PC-9 (cell line): ENCODE results near the gene ABHD3. TPM values are rescaled to one million over a fixed set of nuclear protein-coding genes. Genes with fewer than 3 reads are reported as not detected.

Experiments used
- BruUV-seq: library from RNA; stranded (reverse); fragments of 400-500 nt; replicated peaks from 2 replicates; lab custom pipeline; 2021; lab: Mats Ljungman, UMichigan
- CTCF ChIA-PET: fragments of 300-600 bp; sonication (Branson Sonifier 250); formaldehyde crosslinking; loops from one replicate; lab custom pipeline; 2022; ENCODE audit warnings: antibody characterized with exemption; lab: Charles Lee
- POLR2A ChIA-PET: fragments of 300-600 bp; sonication (Branson Sonifier 250); formaldehyde crosslinking; loops from one replicate; lab custom pipeline; 2022; ENCODE audit warnings: antibody characterized with exemption; ENCODE audit not compliant: unreplicated experiment; lab: Charles Lee
- DNase-seq, 2 experiments: peaks; one replicate each; pipeline versions ENCODE4 v3.0.0 to v3.0.0-alpha.2; 2015 to 2022; ENCODE audit warnings: mixed read lengths in 1 of 2
- H2AFZ ChIP-seq: fragments of 200-600 bp; sonication (generic); 2 replicates; pipeline ENCODE4 v1.8.1; 2017; ENCODE audit warnings: antibody characterized with exemption
- H3F3A ChIP-seq: fragments of 200-600 bp; sonication (generic); 2 replicates; pipeline ENCODE4 v1.8.1; 2017; ENCODE audit warnings: antibody characterized with exemption, mild to moderate bottlenecking, low read depth; ENCODE audit not compliant: insufficient read depth
- H3K27ac ChIP-seq: fragments of 200-600 bp; sonication (generic); 2 replicates; pipeline ENCODE4 v1.6.1; 2016; ENCODE audit warnings: mixed run types
- H3K27me3 ChIP-seq: fragments of 200-600 bp; sonication (generic); 2 replicates; pipeline ENCODE4 v1.6.1; 2016; ENCODE audit warnings: low read depth, mixed run types; ENCODE audit not compliant: insufficient read depth
- H3K36me3 ChIP-seq: fragments of 200-600 bp; sonication (generic); 2 replicates; pipeline ENCODE4 v1.6.1; 2016; ENCODE audit warnings: low read depth, mixed run types
- H3K4me1 ChIP-seq: fragments of 200-600 bp; sonication (generic); replicated peaks from 2 replicates; pipeline ENCODE4 v1.6.1; 2016; ENCODE audit warnings: mixed run types; ENCODE audit not compliant: insufficient read depth
- H3K4me2 ChIP-seq: fragments of 200-600 bp; sonication (generic); 2 replicates; pipeline ENCODE4 v1.6.1; 2017; ENCODE audit warnings: mixed run types
- H3K4me3 ChIP-seq: fragments of 200-600 bp; sonication (generic); 2 replicates; pipeline ENCODE4 v1.6.1; 2016; ENCODE audit warnings: mixed run types
- H3K79me2 ChIP-seq: fragments of 200-600 bp; sonication (generic); 2 replicates; pipeline ENCODE4 v1.6.1; 2017; ENCODE audit warnings: low read depth, mixed run types
- H3K9me2 ChIP-seq: fragments of 200-600 bp; sonication (generic); 2 replicates; pipeline ENCODE4 v1.8.1; 2017; ENCODE audit warnings: mild to moderate bottlenecking; ENCODE audit not compliant: insufficient read depth
- H3K9me3 ChIP-seq: fragments of 200-600 bp; sonication (generic); 2 replicates; pipeline ENCODE4 v1.8.1; 2016; ENCODE audit warnings: low read depth; ENCODE audit not compliant: insufficient read depth
- H4K20me1 ChIP-seq: fragments of 200-600 bp; sonication (generic); 2 replicates; pipeline ENCODE4 v1.8.1; 2017; ENCODE audit not compliant: insufficient read depth
- CTCF ChIP-seq: fragments of 200-600 bp; sonication (generic); conservative IDR thresholded peaks from 2 replicates; pipeline ENCODE4 v1.6.1; 2017; ENCODE audit warnings: mixed run types, antibody characterized with exemption, mild to moderate bottlenecking, moderate library complexity
- EZH2 ChIP-seq: fragments of 200-600 bp; sonication (generic); IDR thresholded peaks from 2 replicates; pipeline ENCODE4 v1.8.0; 2017; ENCODE audit warnings: antibody characterized with exemption, low read depth
- intact Hi-C: fragments of 100-400 bp; cut with micrococcal nuclease; formaldehyde crosslinking; loops from one replicate; pipeline ENCODE4 v1.10.0; 2022; ENCODE audit not compliant: unreplicated experiment
- microRNA-seq: library from miRNA; unstranded; fragments of <30 nt; microRNA quantifications from one replicate; pipeline ENCODE4 v1.2.0, GENCODE V29; 2021; ENCODE audit warnings: borderline number of aligned reads, borderline replicate concordance
- total RNA-seq: library from RNA; stranded (reverse); gene quantifications from 2 replicates; pipeline ENCODE4 v1.2.3, GENCODE V29; 2021

ABHD3 gene
- total RNA-seq, 1 experiment from 2014 or later, result 33.7 TPM

GRCh38 chr18:21604671-21605070 lies 99.9 kb downstream of the ABHD3 start:
- H3K4me2 ChIP-seq, result no peak overlapping the region
- POLR2A ChIA-PET, result no interaction called here
- BruUV-seq, result no TSS peak

GRCh38 chr18:21602299-21602587 lies 102.3 kb downstream of the ABHD3 start:
- Histone ChIP-seq H3K4me3 (no peak overlapping the region), H3K4me2 (no peak overlapping the region), H4K20me1 (0 out of 2 replicates have a peak, but pooled peaks cover 5% of the 10 kb centered on the region), H3K27me3 (no peaks in the 10 kb centered on the region), H3K27ac (no peak overlapping the region), H3K9me3 (no peaks in the 10 kb centered on the region), H2AFZ (no peak overlapping the region), H3K4me1 (peaks cover 8% of the 10 kb centered on the region), H3K79me2 (peaks cover 25% of the 10 kb centered on the region), H3K36me3 (no peaks in the 10 kb centered on the region), H3K9me2 (no peaks in the 10 kb centered on the region), H3F3A (peaks cover 18% of the 10 kb centered on the region)
- TF ChIP-seq EZH2 (no peak), CTCF (no peak)
- no peak for DNase-seq
- POLR2A ChIA-PET, result no interaction called here
- BruUV-seq, result no TSS peak
- CTCF ChIA-PET, result interaction anchor here (0.6 to 0.7 kb wide), 2 partner anchors 10 to 1072 kb away, joined by 5 to 10 read pairs; partner anchors contain the start of gene SNRPD1
- intact Hi-C loops, result loop anchor here (10.0 kb wide), 1 partner anchor 407 kb away; no protein-coding TSS in a partner anchor

More at GRCh38 chr18:21604671-21605070, 99.9 kb downstream of the ABHD3 start:
- Histone ChIP-seq H4K20me1 (no peaks in the 10 kb centered on the region), H3K27ac (no peak overlapping the region), H3K27me3 (no peaks in the 10 kb centered on the region), H2AFZ (no peak overlapping the region), H3K79me2 (peaks cover 2% of the 10 kb centered on the region; the same call in 1 of the 2 replicates), H3K9me3 (no peaks in the 10 kb centered on the region), H3K4me3 (no peak overlapping the region), H3K4me1 (no peaks in the 10 kb centered on the region), H3K9me2 (no peaks in the 10 kb centered on the region), H3K36me3 (no peaks in the 10 kb centered on the region), H3F3A (peaks cover 12% of the 10 kb centered on the region)
- TF ChIP-seq CTCF (no peak), EZH2 (no peak)
- no peak for DNase-seq
- intact Hi-C loops, result loop anchor here (10.0 kb wide), 1 partner anchor 410 kb away; no protein-coding TSS in a partner anchor
- CTCF ChIA-PET, result no interaction called here

Small RNA genes lying within 50 kb of the gene (microRNA-seq; reads per million reads assigned to microRNA genes)
- not detected for gene MIR320C1

Other genes starting within 250 kb of the ABHD3 start
- gene ESCO1, start 104.1 kb downstream of the ABHD3 start, total RNA-seq, result 10.8 and 11.3 TPM in 2 replicates
- 56.0 and 57.6 TPM in 2 replicates for gene SNRPD1, start 92.5 kb downstream of the ABHD3 start, total RNA-seq
- 40.1 and 40.3 TPM in 2 replicates for gene MIB1, start 36.0 kb upstream of the ABHD3 start, total RNA-seq